Common myeloid progenitor, CD34-positive (primary cell): ENCODE data around the gene STARD7.
A peak's percentile ranks its signal among the peaks of the same experiment; 100 is the strongest.
"Not testable (repeated sequence)": the region's sequence is repeated elsewhere in the genome, so short reads cannot be mapped to it uniquely, and the experiment has no call there.

ENCODE experiments used
- CTCF ChIA-PET: fragments of 350-600 bp; sonication (Branson Sonifier 250); formaldehyde crosslinking; loops from one replicate; lab custom pipeline; 2021; ENCODE audit warnings: antibody characterized with exemption; lab: Charles Lee
- POLR2A ChIA-PET: fragments of 350-600 bp; sonication (Branson Sonifier 250); formaldehyde crosslinking; loops from one replicate; lab custom pipeline; 2021; ENCODE audit warnings: antibody characterized with exemption; lab: Charles Lee
- DNase-seq, 3 donors: peaks; one replicate each; pipeline versions ENCODE4 v3.0.0 to v3.0.0-alpha.2; 2013
- H3K27ac ChIP-seq, 2 experiments: 1 replicate in 1 of 2; 2 replicates in 1 of 2; pipeline ENCODE4 v1.7.0; 2013; ENCODE audit warnings: inconsistent platforms in 2 of 2, low read length in 2 of 2, mild to moderate bottlenecking in 2 of 2, low read depth in 1 of 2, moderate library complexity in 1 of 2; ENCODE audit not compliant: severe bottlenecking in 2 of 2, insufficient read depth in 1 of 2, poor library complexity in 1 of 2
- H3K27me3 ChIP-seq, 5 experiments: replicated peaks in 2 of 5; 1 replicate in 3 of 5; 2 replicates in 2 of 5; pipeline versions ENCODE4 v1.6.1 to v1.7.0; 2013; ENCODE audit warnings: low read length in 4 of 5, mild to moderate bottlenecking in 2 of 5, moderate library complexity in 2 of 5, inconsistent platforms in 1 of 5; ENCODE audit not compliant: insufficient read depth in 5 of 5, control insufficient read depth in 4 of 5
- H3K36me3 ChIP-seq, 4 experiments: 1 replicate in 2 of 4; 2 replicates in 2 of 4; pipeline versions ENCODE4 v1.6.1 to v1.7.0; 2013; ENCODE audit warnings: low read length in 3 of 4, control low read depth in 1 of 4, mild to moderate bottlenecking in 1 of 4; ENCODE audit not compliant: control insufficient read depth in 4 of 4, insufficient read depth in 4 of 4
- H3K4me1 ChIP-seq, 4 experiments: 1 replicate in 3 of 4; 2 replicates in 1 of 4; pipeline versions ENCODE4 v1.6.1 to v1.7.1; 2013; ENCODE audit warnings: low read length in 3 of 4, mild to moderate bottlenecking in 3 of 4, control low read depth in 1 of 4, inconsistent platforms in 1 of 4, moderate library complexity in 1 of 4; ENCODE audit not compliant: control insufficient read depth in 4 of 4, insufficient read depth in 4 of 4; ENCODE audit errors: control extremely low read depth in 1 of 4
- H3K4me3 ChIP-seq, 7 experiments: 1 replicate in 4 of 7; 2 replicates in 3 of 7; pipeline versions ENCODE4 v1.5.1 to v1.7.0; 2013; ENCODE audit warnings: mild to moderate bottlenecking in 7 of 7, low read length in 6 of 7, moderate library complexity in 6 of 7, inconsistent platforms in 2 of 7, low read depth in 2 of 7, control low read depth in 1 of 7; ENCODE audit not compliant: insufficient read depth in 4 of 7, control insufficient read depth in 1 of 7; ENCODE audit errors: extremely low read depth in 1 of 7
- H3K9me3 ChIP-seq, 5 experiments: 1 replicate in 4 of 5; 2 replicates in 1 of 5; pipeline versions ENCODE4 v1.6.1 to v1.7.1; 2013; ENCODE audit warnings: low read length in 4 of 5, mild to moderate bottlenecking in 2 of 5, inconsistent platforms in 1 of 5, low read depth in 1 of 5, moderate library complexity in 1 of 5; ENCODE audit not compliant: control insufficient read depth in 4 of 5, insufficient read depth in 2 of 5; ENCODE audit errors: control extremely low read depth in 1 of 5
- WGBS: methylation state at CpG from one replicate; pipeline ENCODE4 v1.1.5; 2013; ENCODE audit not compliant: insufficient coverage; 5-methylcytosine and 5-hydroxymethylcytosine counted together

The STARD7 gene

GRCh38 chr2:96225016-96225533 is 16.4 kb upstream of the STARD7 start:
- Histone ChIP-seq H3K27me3 (no peaks in the 10 kb centered on the region), H3K27ac (peak overlapping the region; percentile 26 to 45), H3K4me1 (peaks cover 0 to 19% (median 8%) of the 10 kb centered on the region in 4 experiments), H3K36me3 (no peaks in the 10 kb centered on the region), H3K9me3 (no peaks in the 10 kb centered on the region), H3K4me3 (peak overlapping the region in 3 of 7 experiments; percentile 6 to 33 (median 12))
- ChIA-PET POLR2A (no interaction called here), CTCF (interaction anchor here (0.5 to 2.2 kb wide), 6 partner anchors 9 to 50 kb away, joined by 3 to 9 read pairs (median 4); no protein-coding TSS in a partner anchor)
- 5% methylated on average over 2 of the region's 3 CpGs for WGBS
- DNase-seq, result peak in 2 of 3 donors; percentile 49 to 55

DNA sequence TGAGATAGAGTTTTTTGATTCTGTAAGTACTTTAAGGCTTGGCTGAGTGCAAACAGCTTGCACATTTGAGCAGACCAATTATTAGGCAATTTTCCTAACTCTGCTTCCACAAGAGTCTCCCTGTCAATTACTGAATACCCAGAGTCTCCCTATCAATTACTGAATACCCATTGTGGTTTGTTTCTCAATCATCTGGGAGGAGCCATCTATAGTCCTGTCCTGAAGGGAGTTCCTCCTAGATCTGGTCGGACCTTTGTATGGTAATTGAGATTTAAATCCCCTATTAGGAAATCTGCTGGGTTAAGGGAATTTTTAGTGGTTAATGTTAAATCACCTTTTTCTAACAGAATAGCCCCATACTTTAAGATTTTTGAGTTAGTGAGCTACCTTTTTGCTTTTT is 12.5 kb upstream of the STARD7 start:
- WGBS, result no CpG with 5 or more reads among the region's 1 CpG

DNA sequence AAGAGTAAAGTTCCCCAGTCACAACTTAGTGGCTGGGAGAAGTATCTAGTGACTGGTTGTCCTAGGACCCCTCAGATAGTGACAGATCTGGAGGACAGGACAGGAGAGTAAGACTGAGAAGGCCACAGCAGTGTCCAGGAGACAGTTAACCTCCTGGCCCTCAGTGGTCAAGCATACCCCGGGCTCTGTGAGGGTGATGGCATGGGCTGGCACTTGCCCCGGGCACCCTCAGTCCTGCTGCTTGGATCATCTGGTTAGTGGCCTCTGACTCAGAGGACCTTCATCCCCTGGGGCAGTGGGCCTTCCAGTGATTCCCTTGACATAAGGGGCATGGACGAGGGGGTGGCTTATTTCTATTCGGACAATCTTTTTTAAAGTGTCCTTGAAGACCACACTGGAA is 11.3 kb upstream of the STARD7 start:
- H3K9me3 ChIP-seq, H3K27ac ChIP-seq, H3K4me1 ChIP-seq, H3K27me3 ChIP-seq, H3K36me3 ChIP-seq, POLR2A ChIA-PET, H3K4me3 ChIP-seq, DNase-seq: not testable (repeated sequence)
- CTCF ChIA-PET, result interaction anchor here (1.1 kb wide), 1 partner anchor 40 kb away, joined by 3 read pairs; no protein-coding TSS in a partner anchor
- WGBS, result 100% methylated on average over 3 of the region's 4 CpGs

More for the DNA sequence above, 12.5 kb upstream of the STARD7 start:
- H3K4me1 ChIP-seq, result peaks cover 0 to 19% (median 8%) of the 10 kb centered on the region in 4 experiments
- H3K36me3 ChIP-seq, H3K9me3 ChIP-seq, H3K27me3 ChIP-seq, POLR2A ChIA-PET, CTCF ChIA-PET, H3K4me3 ChIP-seq, H3K27ac ChIP-seq, DNase-seq: not testable (repeated sequence)

- DNase-seq, result no peak
- Histone ChIP-seq H3K27me3 (no peaks in the 10 kb centered on the region), H3K27ac (no peak overlapping the region), H3K36me3 (no peaks in the 10 kb centered on the region), H3K4me3 (no peak overlapping the region), H3K9me3 (no peaks in the 10 kb centered on the region), H3K4me1 (peaks cover 0 to 4% (median 0%) of the 10 kb centered on the region in 4 experiments)
- WGBS, result 93% methylated on average over 10 of the region's 13 CpGs
- ChIA-PET POLR2A (no interaction called here), CTCF (interaction anchor here (0.6 to 1.3 kb wide), 3 partner anchors 8 to 46 kb away, joined by 3 read pairs; no protein-coding TSS in a partner anchor)
Measured at GRCh38 chr2:96218508-96219131, 10.0 kb upstream of the STARD7 start.

GRCh38 chr2:96214554-96214953 is 5.9 kb upstream of the STARD7 start:
- POLR2A ChIA-PET, result no interaction called here
- H3K27me3 ChIP-seq, result no peaks in the 10 kb centered on the region
- H3K27ac ChIP-seq, result no peak overlapping the region
- CTCF ChIA-PET, result interaction anchor here (1.0 to 1.5 kb wide), 3 partner anchors 39 to 222 kb away, joined by 3 to 7 read pairs (median 3); no protein-coding TSS in a partner anchor
- H3K9me3 ChIP-seq, result no peaks in the 10 kb centered on the region
- H3K36me3 ChIP-seq, result peaks cover 0 to 5% (median 1%) of the 10 kb centered on the region in 4 experiments
- 100% methylated on average over 2 of the region's 4 CpGs for WGBS
- no peak overlapping the region for H3K4me3 ChIP-seq
- DNase-seq, result no peak
- H3K4me1 ChIP-seq, result peaks cover 0 to 9% (median 3%) of the 10 kb centered on the region in 4 experiments

GRCh38 chr2:96213379-96213778 is 4.8 kb upstream of the STARD7 start:
- H3K27me3 ChIP-seq, result no peaks in the 10 kb centered on the region
- POLR2A ChIA-PET, result interaction anchor here (0.6 kb wide), 1 partner anchor 41 kb away, joined by 3 read pairs; no protein-coding TSS in a partner anchor
- peak in 1 of 3 donors; percentile 22 for DNase-seq
- 98% methylated on average over 12 of the region's 12 CpGs for WGBS
- peaks cover 0 to 13% (median 7%) of the 10 kb centered on the region in 4 experiments for H3K4me1 ChIP-seq
- CTCF ChIA-PET, result interaction anchor here (0.7 to 1.5 kb wide), 5 partner anchors 14 to 221 kb away, joined by 3 to 7 read pairs (median 3); no protein-coding TSS in a partner anchor
- no peak overlapping the region for H3K27ac ChIP-seq
- peaks cover 0 to 5% (median 1%) of the 10 kb centered on the region in 4 experiments for H3K36me3 ChIP-seq
- no peak overlapping the region for H3K4me3 ChIP-seq
- no peaks in the 10 kb centered on the region for H3K9me3 ChIP-seq

- POLR2A ChIA-PET, result no interaction called here
- WGBS, result 100% methylated on average over 1 of the region's 4 CpGs
- Histone ChIP-seq H3K4me1 (peaks cover under 1 to 18% (median 12%) of the 10 kb centered on the region in 4 experiments), H3K4me3 (no peak overlapping the region), H3K27me3 (no peaks in the 10 kb centered on the region), H3K36me3 (peaks cover 0 to 5% (median 1%) of the 10 kb centered on the region in 4 experiments), H3K9me3 (no peaks in the 10 kb centered on the region), H3K27ac (no peak overlapping the region)
- DNase-seq, result no peak
- CTCF ChIA-PET, result no interaction called here
Measured at GRCh38 chr2:96212339-96212738, 3.7 kb upstream of the STARD7 start.
